Right atrium auricular region (tissue), 2 donors: Measurements from ENCODE around the gene TBX19. TPM values are rescaled to one million over a fixed set of nuclear protein-coding genes. Genes with fewer than 3 reads are reported as not detected.

Experiments used
- DNase-seq: peaks from one replicate; pipeline ENCODE4 v3.0.0-alpha.2; 2019; ENCODE audit warnings: low spot score
- H3K27ac ChIP-seq, 2 donors: fragments of 200-600 bp; sonication (generic); 1 replicate in 1 of 2; 2 replicates in 1 of 2; pipeline ENCODE4 v1.5.1; 2016 to 2019
- H3K27me3 ChIP-seq, 2 donors: fragments of 200-600 bp; sonication (generic); one replicate each; pipeline versions ENCODE4 v1.5.1 to v1.6.0; 2017 to 2019
- H3K36me3 ChIP-seq: fragments of 200-600 bp; sonication (generic); one replicate; pipeline ENCODE4 v1.5.1; 2016
- H3K4me1 ChIP-seq, 2 donors: fragments of 200-600 bp; sonication (generic); one replicate each; pipeline versions ENCODE4 v1.5.1 to v1.6.0; 2017 to 2019
- H3K4me3 ChIP-seq, 2 donors: fragments of 200-600 bp; sonication (generic); 1 replicate in 1 of 2; 2 replicates in 1 of 2; pipeline ENCODE4 v1.5.1; 2017 to 2019; ENCODE audit warnings: mild to moderate bottlenecking in 1 of 2, moderate library complexity in 1 of 2
- H3K9me3 ChIP-seq, 2 donors: fragments of 200-600 bp; sonication (generic); one replicate each; pipeline ENCODE4 v1.5.1; 2019
- total RNA-seq, 2 donors: library from RNA; depleted of rRNA; stranded (reverse); fragments of >200 nt; gene quantifications; one replicate each; pipeline ENCODE4 v1.1.0, GENCODE V29; 2016
- TF ChIP-seq, protein P1 (sequence below), 2 donors: fragments of 200-600 bp; sonication (generic); IDR thresholded peaks; one replicate each; pipeline ENCODE4 v1.5.1; 2019; ENCODE audit warnings: antibody characterized with exemption in 2 of 2

The TBX19 gene
- total RNA-seq, 2 donors from 2014 or later: 0.30 to 0.63 TPM

DNA sequence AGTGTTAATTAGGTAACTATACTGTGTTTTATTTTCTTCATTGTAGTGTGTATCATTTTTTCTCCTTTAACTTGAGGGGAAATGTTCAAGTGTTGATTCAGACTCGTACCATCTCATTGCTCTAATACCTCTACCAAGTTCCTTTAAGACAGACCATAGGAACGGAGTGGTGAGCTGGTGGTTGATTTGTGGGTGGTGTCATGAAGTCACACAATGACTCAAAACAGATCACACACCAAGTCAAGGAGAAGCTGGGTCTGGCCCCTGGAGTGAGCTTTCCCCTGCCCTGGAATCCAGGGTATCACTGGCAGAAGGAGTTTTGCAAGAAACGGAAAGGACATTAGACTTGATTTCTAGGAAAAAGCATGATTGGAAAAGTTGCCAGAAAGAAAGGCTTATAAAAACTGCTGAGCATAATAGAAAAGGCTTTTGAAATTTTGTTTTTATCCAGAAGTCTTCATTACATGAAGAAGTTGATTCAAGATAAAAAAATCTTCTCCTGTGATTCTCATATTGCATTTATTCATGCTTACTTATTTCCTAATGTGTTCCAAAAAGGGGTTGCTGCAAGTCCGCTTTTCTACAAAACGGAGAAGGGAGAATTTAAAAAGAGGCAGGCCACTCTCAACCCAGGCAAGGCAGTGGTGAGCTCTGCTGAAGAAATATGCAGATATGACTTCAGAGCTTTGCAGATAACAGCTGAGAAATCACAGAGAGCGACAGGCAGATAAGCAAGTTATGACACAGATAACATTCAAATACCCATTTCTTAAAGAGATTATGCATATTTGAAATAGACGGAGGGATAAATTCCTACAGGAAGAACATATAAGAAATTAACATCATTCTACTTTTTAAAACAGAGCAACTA is 79.7 kb downstream of the TBX19 start:
- no peaks in the 10 kb centered on the region for H3K9me3 ChIP-seq
- peaks cover 0 to 6% of the 10 kb centered on the region in 2 donors for H3K4me1 ChIP-seq
- H3K4me3 ChIP-seq: no peak overlapping the region
- TF ChIP-seq, protein P1, sequence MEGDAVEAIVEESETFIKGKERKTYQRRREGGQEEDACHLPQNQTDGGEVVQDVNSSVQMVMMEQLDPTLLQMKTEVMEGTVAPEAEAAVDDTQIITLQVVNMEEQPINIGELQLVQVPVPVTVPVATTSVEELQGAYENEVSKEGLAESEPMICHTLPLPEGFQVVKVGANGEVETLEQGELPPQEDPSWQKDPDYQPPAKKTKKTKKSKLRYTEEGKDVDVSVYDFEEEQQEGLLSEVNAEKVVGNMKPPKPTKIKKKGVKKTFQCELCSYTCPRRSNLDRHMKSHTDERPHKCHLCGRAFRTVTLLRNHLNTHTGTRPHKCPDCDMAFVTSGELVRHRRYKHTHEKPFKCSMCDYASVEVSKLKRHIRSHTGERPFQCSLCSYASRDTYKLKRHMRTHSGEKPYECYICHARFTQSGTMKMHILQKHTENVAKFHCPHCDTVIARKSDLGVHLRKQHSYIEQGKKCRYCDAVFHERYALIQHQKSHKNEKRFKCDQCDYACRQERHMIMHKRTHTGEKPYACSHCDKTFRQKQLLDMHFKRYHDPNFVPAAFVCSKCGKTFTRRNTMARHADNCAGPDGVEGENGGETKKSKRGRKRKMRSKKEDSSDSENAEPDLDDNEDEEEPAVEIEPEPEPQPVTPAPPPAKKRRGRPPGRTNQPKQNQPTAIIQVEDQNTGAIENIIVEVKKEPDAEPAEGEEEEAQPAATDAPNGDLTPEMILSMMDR (IDR thresholded peaks at IDR 0.05): no peak
- DNase-seq: no peak
- no peaks in the 10 kb centered on the region for H3K27me3 ChIP-seq
- no peak overlapping the region for H3K27ac ChIP-seq
- no peaks in the 10 kb centered on the region for H3K36me3 ChIP-seq

DNA sequence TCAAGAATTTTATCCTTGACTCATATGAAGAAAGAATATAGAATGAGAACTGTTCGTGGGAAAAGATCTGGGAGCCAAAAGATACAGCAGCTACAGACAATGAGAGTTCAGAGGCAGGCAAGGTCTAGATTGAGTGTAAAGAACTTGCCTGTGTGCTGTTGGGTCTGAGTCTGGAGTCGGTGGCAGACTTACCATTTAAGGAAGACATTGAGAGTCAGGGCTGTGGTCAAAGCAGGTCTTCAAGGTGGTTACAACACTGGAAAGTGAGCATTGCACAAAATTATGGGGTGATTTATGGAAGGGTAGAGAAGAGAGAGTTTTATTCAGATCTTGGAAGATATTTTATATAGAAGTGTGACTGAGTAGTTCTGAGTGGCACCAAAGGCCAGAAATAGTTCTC is 80.6 kb downstream of the TBX19 start:
- TF ChIP-seq, protein P1 (IDR thresholded peaks at IDR 0.05): no peak
- no peak for DNase-seq

DNA sequence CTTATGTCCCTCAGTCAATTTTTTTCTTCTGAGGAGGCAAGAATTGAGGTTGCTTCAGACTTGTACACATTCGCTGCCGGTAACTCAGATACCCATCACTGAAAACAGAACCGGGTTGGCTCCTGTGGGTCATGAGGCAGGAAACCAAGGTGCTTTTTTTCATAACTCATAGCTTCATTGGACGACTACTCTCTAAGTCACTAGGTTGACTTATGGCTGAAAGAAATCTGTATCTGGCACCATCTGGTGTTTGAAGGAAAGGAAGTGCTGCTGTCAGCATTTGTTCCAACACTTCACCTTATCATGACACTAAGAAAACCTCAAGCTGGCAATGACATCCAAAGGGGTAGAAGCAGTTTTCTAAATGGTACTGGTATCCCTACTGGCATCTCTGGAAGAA is 82.3 kb downstream of the TBX19 start:
- DNase-seq: no peak
- no peak overlapping the region for H3K4me3 ChIP-seq
- TF ChIP-seq, protein P1 (IDR thresholded peaks at IDR 0.05): no peak
- H3K36me3 ChIP-seq: no peaks in the 10 kb centered on the region
- H3K4me1 ChIP-seq: peaks cover 0 to 6% of the 10 kb centered on the region in 2 donors
- no peaks in the 10 kb centered on the region for H3K9me3 ChIP-seq
- H3K27me3 ChIP-seq: no peaks in the 10 kb centered on the region
- H3K27ac ChIP-seq: no peak overlapping the region

More for the DNA sequence above, 80.6 kb downstream of the TBX19 start:
- Histone ChIP-seq H3K4me1 (peaks cover 0 to 6% of the 10 kb centered on the region in 2 donors), H3K27me3 (no peaks in the 10 kb centered on the region), H3K9me3 (no peaks in the 10 kb centered on the region), H3K4me3 (no peak overlapping the region), H3K36me3 (no peaks in the 10 kb centered on the region), H3K27ac (no peak overlapping the region)

Other genes with a start within 250 kb of the TBX19 start
- gene GPR161, start 143.9 kb upstream of the TBX19 start, total RNA-seq: 1 to 10 TPM; 2.9 to 3.2 TPM
- 10 to 100 TPM; 26.9 to 31.9 TPM for gene TIPRL, start 101.9 kb upstream of the TBX19 start, total RNA-seq
- gene SFT2D2, start 54.9 kb upstream of the TBX19 start, total RNA-seq: 10 to 100 TPM; 12.5 to 23.7 TPM